GM19023 (cell line): ENCODE results near the gene STAP2.
"Not testable (repeated sequence)": the region's sequence is repeated elsewhere in the genome, so short reads cannot be mapped to it uniquely, and the experiment has no call there.

ENCODE experiments used
- ATAC-seq: cut with Tn5 transposase; IDR thresholded peaks from one replicate; pipeline ENCODE4 v1.9.1; 2021; ENCODE audit warnings: mild to moderate bottlenecking, moderate library complexity; ENCODE audit not compliant: unreplicated experiment

STAP2 gene

GRCh38 chr19:4328991-4329681 is 9.5 kb downstream of the STAP2 start:
- ATAC-seq: not testable (repeated sequence)

- ATAC-seq: peak; percentile 76
Observed at GRCh38 chr19:4328243-4328990, 10.2 kb downstream of the STAP2 start.

- ATAC-seq: no peak
Observed at GRCh38 chr19:4327877-4328242, 10.8 kb downstream of the STAP2 start.

- ATAC-seq: no peak
Observed at GRCh38 chr19:4327252-4327876, 11.3 kb downstream of the STAP2 start.

GRCh38 chr19:4326837-4327251 is 11.8 kb downstream of the STAP2 start:
- no peak for ATAC-seq

- ATAC-seq: no peak
Observed at GRCh38 chr19:4326215-4326836, 12.3 kb downstream of the STAP2 start.

- ATAC-seq: no peak
Observed at GRCh38 chr19:4324228-4324627, 14.4 kb downstream of the STAP2 start.

GRCh38 chr19:4323692-4324091 is 14.9 kb downstream of the STAP2 start:
- no peak for ATAC-seq

- ATAC-seq: no peak
Observed at GRCh38 chr19:4322942-4323665, 15.5 kb downstream of the STAP2 start.

GRCh38 chr19:4320419-4320818 is 18.2 kb downstream of the STAP2 start:
- ATAC-seq: no peak

GRCh38 chr19:4319067-4319718 is 19.4 kb downstream of the STAP2 start:
- no peak for ATAC-seq

GRCh38 chr19:4318460-4318859 is 20.2 kb downstream of the STAP2 start:
- no peak for ATAC-seq

- no peak for ATAC-seq
Observed at GRCh38 chr19:4316956-4317355, 21.7 kb downstream of the STAP2 start.

- ATAC-seq: no peak
Observed at GRCh38 chr19:4313847-4314490, 24.7 kb downstream of the STAP2 start.

- ATAC-seq: no peak
Observed at GRCh38 chr19:4310247-4311121, 28.1 kb downstream of the STAP2 start.

GRCh38 chr19:4305659-4306058 is 33.0 kb downstream of the STAP2 start:
- ATAC-seq: no peak

- ATAC-seq: no peak
Observed at GRCh38 chr19:4305257-4305612, 33.4 kb downstream of the STAP2 start.

- no peak for ATAC-seq
Observed at GRCh38 chr19:4304538-4305256, 33.9 kb downstream of the STAP2 start, which contains the start of gene FSD1. Gene FSD1, plus strand, starts transcription at chr19:4304598. Its CDS starts 149 bp downstream, at chr19:4304747.
